ENCODE results near the gene SLC16A2.
A peak's percentile ranks its signal among the peaks of the same experiment; 100 is the strongest.

Gene SLC16A2

GRCh38 chrX:74421036-74421739, at the start of gene SLC16A2:
TSS of gene SLC16A2 (plus strand) at chrX:74421493. CDS start at chrX:74421638, 145 bp downstream.
- peak; percentile 9 for DNase-seq

- no peak for DNase-seq
These were observed 49.0 kb upstream of the SLC16A2 start for GRCh38 chrX:74372272-74372671.

- DNase-seq = no peak
These were observed 44.0 kb upstream of the SLC16A2 start for GRCh38 chrX:74377282-74377681.

- peak; percentile 47 for DNase-seq
These were observed 38.7 kb upstream of the SLC16A2 start for GRCh38 chrX:74382613-74383012.

- no peak for DNase-seq
These were observed 37.7 kb upstream of the SLC16A2 start for GRCh38 chrX:74383611-74384010.

GRCh38 chrX:74389016-74389722, 32.1 kb upstream of the SLC16A2 start:
- no peak for DNase-seq

- no peak for DNase-seq
These were observed 25.7 kb upstream of the SLC16A2 start for GRCh38 chrX:74395556-74395955.

- DNase-seq = no peak
These were observed 15.3 kb upstream of the SLC16A2 start for GRCh38 chrX:74405973-74406489.

- DNase-seq = no peak
These were observed 13.0 kb upstream of the SLC16A2 start for GRCh38 chrX:74408304-74408703.

GRCh38 chrX:74419864-74420195, 1.5 kb upstream of the SLC16A2 start:
- DNase-seq = no peak

GRCh38 chrX:74420196-74421035, 877 bp upstream of the SLC16A2 start:
- no peak for DNase-seq

- DNase-seq = no peak
These were observed 553 bp downstream of the SLC16A2 start for GRCh38 chrX:74421740-74422352.

- DNase-seq = no peak
These were observed 1.4 kb downstream of the SLC16A2 start for GRCh38 chrX:74422576-74423288.

GRCh38 chrX:74423289-74423998, 2.2 kb downstream of the SLC16A2 start:
- DNase-seq = no peak

GRCh38 chrX:74426071-74426470, 4.8 kb downstream of the SLC16A2 start:
- no peak for DNase-seq

- DNase-seq = no peak
These were observed 5.3 kb downstream of the SLC16A2 start for GRCh38 chrX:74426615-74427014.

GRCh38 chrX:74431797-74432196, 10.5 kb downstream of the SLC16A2 start:
- no peak for DNase-seq

- DNase-seq = no peak
These were observed 13.0 kb downstream of the SLC16A2 start for GRCh38 chrX:74434336-74434735.

GRCh38 chrX:74437530-74437929, 16.2 kb downstream of the SLC16A2 start:
- no peak for DNase-seq

GRCh38 chrX:74438764-74439163, 17.5 kb downstream of the SLC16A2 start:
- DNase-seq = no peak

GRCh38 chrX:74445099-74445498, 23.8 kb downstream of the SLC16A2 start:
- no peak for DNase-seq

GRCh38 chrX:74446876-74447275, 25.6 kb downstream of the SLC16A2 start:
- DNase-seq = no peak

Data from activated CD4-positive, alpha-beta T cell treated with anti-CD3 and anti-CD28 coated beads, Interleukin-2, amount 50 U/mL, for 1 hour (primary cell).